Central memory CD4-positive, alpha-beta T cell (primary cell): ENCODE data around the gene ATP6V0E1.
"Not testable (repeated sequence)": the region's sequence is repeated elsewhere in the genome, so short reads cannot be mapped to it uniquely, and the experiment has no call there.

ENCODE experiments used
- DNase-seq: peaks from one replicate; pipeline ENCODE4 v3.0.0; 2022

The ATP6V0E1 gene

GRCh38 chr5:173041881-173042762, 58.6 kb downstream of the ATP6V0E1 start:
- no peak for DNase-seq

- no peak for DNase-seq
Measured at GRCh38 chr5:173042763-173043107, 59.2 kb downstream of the ATP6V0E1 start.

- no peak for DNase-seq
Measured at GRCh38 chr5:173045474-173045873, 61.9 kb downstream of the ATP6V0E1 start.

- DNase-seq, result not testable (repeated sequence)
Measured at GRCh38 chr5:173047096-173047837, 63.7 kb downstream of the ATP6V0E1 start.

GRCh38 chr5:173047838-173048105, 64.2 kb downstream of the ATP6V0E1 start:
- DNase-seq, result no peak

GRCh38 chr5:173050791-173051190, 67.2 kb downstream of the ATP6V0E1 start:
- no peak for DNase-seq

GRCh38 chr5:173051746-173052145, 68.2 kb downstream of the ATP6V0E1 start:
- no peak for DNase-seq

GRCh38 chr5:173053041-173053440, 69.5 kb downstream of the ATP6V0E1 start:
- DNase-seq, result no peak

- no peak for DNase-seq
Measured at GRCh38 chr5:173055042-173055721, 71.6 kb downstream of the ATP6V0E1 start.

GRCh38 chr5:173055722-173055982, 72.1 kb downstream of the ATP6V0E1 start:
- DNase-seq, result no peak

GRCh38 chr5:173055983-173056782, 72.6 kb downstream of the ATP6V0E1 start, which contains the start of gene CREBRF:
TSS of gene CREBRF (plus strand) at chr5:173056352. CDS start at chr5:173080776, 24,424 bp downstream.
- peak; percentile 99 for DNase-seq

- DNase-seq, result no peak
Measured at GRCh38 chr5:173056783-173057061, 73.2 kb downstream of the ATP6V0E1 start.

GRCh38 chr5:173057062-173057924, 73.7 kb downstream of the ATP6V0E1 start:
- DNase-seq, result peak; percentile 97

GRCh38 chr5:173062141-173062540, 78.6 kb downstream of the ATP6V0E1 start:
- no peak for DNase-seq

- DNase-seq, result no peak
Measured at GRCh38 chr5:173065155-173065554, 81.6 kb downstream of the ATP6V0E1 start.

- no peak for DNase-seq
Measured at GRCh38 chr5:173069671-173070070, 86.1 kb downstream of the ATP6V0E1 start.

GRCh38 chr5:173075137-173075843, 91.7 kb downstream of the ATP6V0E1 start:
- no peak for DNase-seq

GRCh38 chr5:173075970-173076369, 92.4 kb downstream of the ATP6V0E1 start:
- DNase-seq, result no peak

- DNase-seq, result not testable (repeated sequence)
Measured at GRCh38 chr5:173076471-173076870, 92.9 kb downstream of the ATP6V0E1 start.

- DNase-seq, result no peak
Measured at GRCh38 chr5:173078878-173079277, 95.3 kb downstream of the ATP6V0E1 start.
